Erythroblast (primary cell): ENCODE results near the gene TRAPPC12.

Experiments
- GATA1 ChIP-seq: IDR thresholded peaks from 2 replicates; pipeline ENCODE4 v1.6.1; 2011; ENCODE audit warnings: low read depth, mild to moderate bottlenecking, control low read depth, low read length, moderate library complexity
- POLR2A ChIP-seq: IDR thresholded peaks from 2 replicates; pipeline ENCODE4 v1.6.1; 2011; ENCODE audit warnings: mild to moderate bottlenecking, low read length

DNA sequence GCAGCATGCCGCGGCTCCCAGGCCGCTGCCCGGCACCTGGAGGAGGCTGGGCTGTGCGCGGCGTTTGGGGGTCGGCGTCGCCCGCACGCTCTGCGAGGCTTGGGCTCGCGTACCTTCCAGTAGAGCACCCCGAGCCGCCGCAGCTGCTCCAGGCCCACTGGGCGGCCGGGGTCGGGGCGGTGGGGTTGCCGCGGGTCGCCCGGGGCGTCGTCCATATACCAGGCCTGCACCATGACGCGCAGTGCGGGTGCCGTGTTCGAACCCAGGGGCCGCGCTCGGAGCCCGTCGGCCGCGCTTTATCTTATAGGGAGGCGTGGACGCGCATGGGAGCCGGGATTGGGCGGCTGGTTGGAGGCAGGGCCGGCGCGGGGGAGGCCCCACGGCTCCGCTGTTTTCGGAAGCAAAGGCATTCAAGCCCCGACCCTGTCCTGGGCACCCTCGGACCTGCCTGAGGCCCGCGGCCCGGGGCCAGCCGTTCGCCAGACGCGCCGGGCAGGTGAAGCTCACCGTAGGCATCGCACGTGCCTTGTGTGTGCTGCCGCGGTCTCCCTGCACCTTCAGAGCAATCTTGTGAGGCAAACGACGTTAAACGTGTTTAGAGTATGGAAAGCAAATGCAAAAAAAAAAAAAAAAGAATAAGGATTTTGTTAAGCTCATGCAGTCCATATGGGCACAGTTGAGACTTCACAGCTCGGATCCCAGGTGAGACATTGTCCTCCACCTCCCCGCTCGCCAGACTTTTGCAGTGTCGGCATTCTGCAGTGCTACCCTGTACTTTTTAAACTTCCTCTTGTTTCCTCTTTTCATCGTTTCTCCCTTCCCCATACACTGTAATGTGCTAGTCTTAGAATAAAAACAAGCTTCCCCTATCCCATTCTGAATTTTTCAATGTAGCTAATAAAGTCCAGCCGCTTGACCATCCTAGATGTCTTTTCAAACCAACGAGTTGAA is 140.0 kb downstream of the TRAPPC12 start, which contains the start of gene ADI1:
- TF ChIP-seq POLR2A (peak; percentile 73), GATA1 (no peak)
